ENCODE results near the gene PDE9A. TPM values are rescaled to one million over a fixed set of nuclear protein-coding genes. Genes with fewer than 3 reads are reported as not detected.
A peak's percentile ranks its signal among the peaks of the same experiment; 100 is the strongest.

The PDE9A gene
- total RNA-seq, 1 donor from 2014 or later, result 1.6 TPM

DNA sequence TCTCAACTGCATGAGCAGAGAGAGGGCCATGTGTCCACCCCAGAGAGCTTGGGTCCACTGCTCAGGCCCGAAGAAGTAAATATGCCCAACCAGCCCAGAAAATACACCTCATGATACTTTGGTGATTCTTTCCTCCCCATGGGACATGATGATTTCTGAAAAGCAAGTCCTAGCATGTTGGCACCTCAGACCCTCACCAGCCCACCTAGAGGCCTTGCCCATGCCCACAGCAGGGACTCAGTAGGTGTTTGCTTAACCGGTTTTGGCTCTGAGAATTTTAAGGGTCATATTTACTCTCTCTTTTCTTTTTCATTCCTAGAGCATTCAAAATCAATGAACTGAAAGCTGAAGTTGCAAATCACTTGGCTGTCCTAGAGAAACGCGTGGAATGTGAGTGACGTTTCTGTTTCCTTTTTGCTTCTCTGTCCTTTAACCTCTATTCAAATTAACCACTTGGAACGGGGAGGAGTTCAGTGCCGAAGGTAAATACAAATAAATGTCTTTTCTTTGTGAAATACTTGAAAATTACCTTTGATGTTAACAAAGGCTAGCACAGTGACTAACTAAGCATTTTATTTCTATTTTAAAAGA, 79.7 kb downstream of the PDE9A start:
- Histone ChIP-seq H3K27me3 (ENCODE audit: control insufficient read depth in 3 of 3, insufficient read depth in 3 of 3, low read length in 3 of 3) (peaks cover 0 to 2% (median 0%) of the 10 kb centered on the region in 3 donors), H3K27ac (ENCODE audit: low read depth, low read length) (no peak overlapping the region), H3K9ac (ENCODE audit: low read depth in 1 of 3, low read length in 3 of 3) (no peak overlapping the region), H3K36me3 (ENCODE audit: control insufficient read depth in 3 of 3, insufficient read depth in 3 of 3, low read length in 3 of 3) (no peaks in the 10 kb centered on the region), H3K9me3 (ENCODE audit: control insufficient read depth in 3 of 3, low read length in 3 of 3) (no peaks in the 10 kb centered on the region), H3K4me1 (ENCODE audit: control insufficient read depth in 3 of 3, insufficient read depth in 3 of 3, low read length in 3 of 3) (peaks cover 0 to 10% (median 0%) of the 10 kb centered on the region in 3 donors), H3K4me3 (ENCODE audit: low read length in 3 of 3) (no peak overlapping the region)

DNA sequence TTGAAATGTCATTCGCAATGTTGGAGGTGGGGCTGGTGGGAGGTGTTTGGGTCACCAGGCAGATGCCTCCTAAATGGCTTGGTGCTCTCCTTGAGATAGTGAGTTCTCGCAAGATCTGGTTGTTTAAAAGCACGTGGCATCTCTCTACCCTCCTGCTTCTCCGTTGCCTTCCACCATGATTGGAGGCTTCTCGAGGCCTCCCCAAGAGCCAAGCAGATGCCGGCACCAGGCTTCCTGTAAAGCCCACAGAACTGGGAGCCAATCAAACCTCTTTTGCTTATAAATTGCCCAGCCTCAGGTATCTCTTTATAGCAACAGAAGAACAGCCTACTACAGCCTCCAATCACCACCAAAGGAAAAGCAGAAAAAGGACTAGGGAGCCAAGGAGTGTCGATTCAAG, 80.5 kb downstream of the PDE9A start:
- no peak overlapping the region for H3K4me3 ChIP-seq (ENCODE audit: low read length in 3 of 3)
- H3K27ac ChIP-seq (ENCODE audit: low read depth, low read length), result no peak overlapping the region
- H3K36me3 ChIP-seq (ENCODE audit: control insufficient read depth in 3 of 3, insufficient read depth in 3 of 3, low read length in 3 of 3), result no peaks in the 10 kb centered on the region
- H3K9me3 ChIP-seq (ENCODE audit: control insufficient read depth in 3 of 3, low read length in 3 of 3), result no peaks in the 10 kb centered on the region
- peaks cover 0 to 2% (median 0%) of the 10 kb centered on the region in 3 donors for H3K27me3 ChIP-seq (ENCODE audit: control insufficient read depth in 3 of 3, insufficient read depth in 3 of 3, low read length in 3 of 3)
- H3K4me1 ChIP-seq (ENCODE audit: control insufficient read depth in 3 of 3, insufficient read depth in 3 of 3, low read length in 3 of 3), result peaks cover 2 to 13% (median 4%) of the 10 kb centered on the region in 3 donors
- no peak overlapping the region for H3K9ac ChIP-seq (ENCODE audit: low read depth in 1 of 3, low read length in 3 of 3)

DNA sequence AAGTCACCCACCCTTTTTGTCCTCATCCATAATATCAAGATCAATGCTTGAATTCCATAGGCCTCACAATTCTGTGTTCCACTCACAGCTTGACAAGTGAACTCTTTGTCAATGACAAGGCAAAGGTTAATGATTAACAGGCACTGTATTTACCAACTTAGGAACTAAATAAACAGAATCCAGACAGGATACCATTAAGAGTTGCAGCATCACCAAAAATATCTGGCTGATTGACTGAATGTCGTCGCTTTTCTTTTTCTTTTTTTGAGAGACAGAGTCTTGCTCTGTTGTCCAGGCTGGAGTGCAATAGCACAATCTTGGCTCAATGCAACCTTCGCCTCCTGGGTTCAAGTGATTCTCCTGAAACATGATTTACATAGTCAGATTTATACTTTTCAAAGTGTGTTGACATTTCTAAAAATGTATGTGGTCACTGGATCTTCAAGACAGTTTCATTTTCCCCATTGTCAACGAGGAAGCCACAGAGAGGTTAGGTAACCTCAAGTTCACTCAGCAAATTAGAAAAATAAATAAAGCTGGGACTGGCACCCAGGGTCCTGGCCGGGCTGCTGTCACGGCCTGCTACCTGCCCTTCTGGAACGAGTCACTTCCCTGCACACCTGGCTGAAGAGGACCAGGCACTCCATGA, 81.0 kb downstream of the PDE9A start:
- peaks cover 6 to 16% (median 8%) of the 10 kb centered on the region in 3 donors for H3K4me1 ChIP-seq (ENCODE audit: control insufficient read depth in 3 of 3, insufficient read depth in 3 of 3, low read length in 3 of 3)
- no peak overlapping the region for H3K4me3 ChIP-seq (ENCODE audit: low read length in 3 of 3)
- H3K27me3 ChIP-seq (ENCODE audit: control insufficient read depth in 3 of 3, insufficient read depth in 3 of 3, low read length in 3 of 3), result peaks cover 0 to 5% (median 3%) of the 10 kb centered on the region in 3 donors
- H3K36me3 ChIP-seq (ENCODE audit: control insufficient read depth in 3 of 3, insufficient read depth in 3 of 3, low read length in 3 of 3), result no peaks in the 10 kb centered on the region
- no peak overlapping the region for H3K9ac ChIP-seq (ENCODE audit: low read depth in 1 of 3, low read length in 3 of 3)
- H3K27ac ChIP-seq (ENCODE audit: low read depth, low read length), result no peak overlapping the region
- no peaks in the 10 kb centered on the region for H3K9me3 ChIP-seq (ENCODE audit: control insufficient read depth in 3 of 3, low read length in 3 of 3)

DNA sequence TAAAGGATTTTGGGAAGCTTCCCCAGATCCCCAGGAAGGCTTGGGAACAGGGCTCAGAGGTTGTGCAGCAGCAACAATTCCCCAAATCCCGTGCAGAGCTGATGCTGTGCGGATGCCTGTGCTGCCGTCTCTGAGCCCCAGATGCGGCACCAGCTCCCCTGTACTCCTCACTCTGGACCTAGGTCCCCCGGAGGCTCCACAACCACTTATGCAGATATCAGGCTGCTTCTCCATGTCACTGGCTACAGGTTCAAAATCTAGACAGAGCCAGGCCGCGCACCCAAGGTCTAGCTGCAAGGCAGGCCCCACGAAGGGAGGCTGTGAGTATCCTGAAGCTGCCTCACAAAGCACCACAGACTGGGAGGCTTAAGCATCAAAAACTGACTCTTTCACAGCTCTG, 81.6 kb downstream of the PDE9A start:
- Histone ChIP-seq H3K27ac (ENCODE audit: low read depth, low read length) (no peak overlapping the region), H3K9me3 (ENCODE audit: control insufficient read depth in 3 of 3, low read length in 3 of 3) (no peaks in the 10 kb centered on the region), H3K9ac (ENCODE audit: low read depth in 1 of 3, low read length in 3 of 3) (no peak overlapping the region), H3K27me3 (ENCODE audit: control insufficient read depth in 3 of 3, insufficient read depth in 3 of 3, low read length in 3 of 3) (peaks cover 0 to 5% (median 4%) of the 10 kb centered on the region in 3 donors), H3K36me3 (ENCODE audit: control insufficient read depth in 3 of 3, insufficient read depth in 3 of 3, low read length in 3 of 3) (no peaks in the 10 kb centered on the region), H3K4me1 (ENCODE audit: control insufficient read depth in 3 of 3, insufficient read depth in 3 of 3, low read length in 3 of 3) (peaks cover 6 to 16% (median 8%) of the 10 kb centered on the region in 3 donors), H3K4me3 (ENCODE audit: low read length in 3 of 3) (no peak overlapping the region)

DNA sequence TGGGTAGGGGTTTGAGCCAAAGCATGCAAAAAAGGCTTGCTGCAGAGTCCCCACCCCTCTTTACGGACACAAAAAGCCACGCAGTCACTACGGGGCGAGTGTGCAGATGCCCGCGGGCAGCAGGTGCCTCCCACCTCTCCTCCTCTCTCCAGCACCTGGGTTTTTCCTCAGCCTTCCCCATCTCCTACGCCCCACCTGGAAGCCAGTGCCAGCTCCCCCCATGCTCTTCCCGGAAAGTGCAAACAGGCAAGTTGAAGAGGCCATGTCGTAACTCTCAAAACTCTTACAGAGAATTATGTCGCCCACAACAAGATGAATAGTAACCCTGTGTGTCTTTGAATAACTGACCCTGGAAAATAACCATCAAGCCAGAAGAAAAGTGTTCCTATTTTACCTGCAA, 82.5 kb downstream of the PDE9A start:
- Histone ChIP-seq H3K4me3 (ENCODE audit: low read length in 3 of 3) (no peak overlapping the region), H3K36me3 (ENCODE audit: control insufficient read depth in 3 of 3, insufficient read depth in 3 of 3, low read length in 3 of 3) (no peaks in the 10 kb centered on the region), H3K27me3 (ENCODE audit: control insufficient read depth in 3 of 3, insufficient read depth in 3 of 3, low read length in 3 of 3) (peaks cover 0 to 7% (median 7%) of the 10 kb centered on the region in 3 donors), H3K9me3 (ENCODE audit: control insufficient read depth in 3 of 3, low read length in 3 of 3) (no peaks in the 10 kb centered on the region), H3K9ac (ENCODE audit: low read depth in 1 of 3, low read length in 3 of 3) (no peak overlapping the region), H3K4me1 (ENCODE audit: control insufficient read depth in 3 of 3, insufficient read depth in 3 of 3, low read length in 3 of 3) (peaks cover 7 to 17% (median 9%) of the 10 kb centered on the region in 3 donors), H3K27ac (ENCODE audit: low read depth, low read length) (no peak overlapping the region)

DNA sequence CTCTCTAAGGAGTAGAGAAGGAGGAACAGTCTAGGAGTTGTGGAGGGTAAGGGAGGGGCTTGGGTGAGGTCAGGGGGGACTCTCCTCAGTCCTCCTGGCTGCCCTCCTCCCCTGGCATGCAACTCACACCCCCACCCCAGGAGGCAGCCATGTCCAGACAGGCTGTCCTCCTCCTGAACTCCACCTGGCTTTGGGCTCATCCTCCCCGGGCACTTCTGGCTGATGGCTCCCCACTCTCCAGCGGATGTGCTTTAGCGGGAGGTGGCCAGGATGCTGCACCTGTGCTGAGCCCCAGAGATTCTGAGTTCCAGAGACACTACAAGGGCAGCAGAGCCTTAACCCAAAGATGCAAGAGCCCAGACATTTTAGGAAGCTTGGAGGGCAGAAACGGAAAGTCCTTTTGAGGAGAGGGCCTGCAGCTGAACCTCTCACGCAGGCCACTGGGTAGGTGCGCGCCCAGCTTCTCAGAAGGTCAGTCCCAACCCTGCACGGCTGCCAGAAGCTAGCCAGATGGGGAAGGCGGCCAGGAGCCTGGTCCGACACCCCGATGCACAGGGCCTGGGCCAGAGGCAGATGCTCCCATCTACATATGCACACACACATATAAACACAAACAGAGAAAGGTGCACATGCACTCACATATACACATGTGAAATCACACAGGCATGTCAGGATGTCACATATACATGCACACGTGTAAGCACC, 83.4 kb downstream of the PDE9A start:
- Histone ChIP-seq H3K4me3 (ENCODE audit: low read length in 3 of 3) (no peak overlapping the region), H3K27me3 (ENCODE audit: control insufficient read depth in 3 of 3, insufficient read depth in 3 of 3, low read length in 3 of 3) (peaks cover 0 to 13% (median 12%) of the 10 kb centered on the region in 3 donors), H3K36me3 (ENCODE audit: control insufficient read depth in 3 of 3, insufficient read depth in 3 of 3, low read length in 3 of 3) (no peaks in the 10 kb centered on the region), H3K9me3 (ENCODE audit: control insufficient read depth in 3 of 3, low read length in 3 of 3) (no peaks in the 10 kb centered on the region), H3K4me1 (ENCODE audit: control insufficient read depth in 3 of 3, insufficient read depth in 3 of 3, low read length in 3 of 3) (peaks cover 12 to 21% (median 16%) of the 10 kb centered on the region in 3 donors), H3K27ac (ENCODE audit: low read depth, low read length) (no peak overlapping the region), H3K9ac (ENCODE audit: low read depth in 1 of 3, low read length in 3 of 3) (no peak overlapping the region)

DNA sequence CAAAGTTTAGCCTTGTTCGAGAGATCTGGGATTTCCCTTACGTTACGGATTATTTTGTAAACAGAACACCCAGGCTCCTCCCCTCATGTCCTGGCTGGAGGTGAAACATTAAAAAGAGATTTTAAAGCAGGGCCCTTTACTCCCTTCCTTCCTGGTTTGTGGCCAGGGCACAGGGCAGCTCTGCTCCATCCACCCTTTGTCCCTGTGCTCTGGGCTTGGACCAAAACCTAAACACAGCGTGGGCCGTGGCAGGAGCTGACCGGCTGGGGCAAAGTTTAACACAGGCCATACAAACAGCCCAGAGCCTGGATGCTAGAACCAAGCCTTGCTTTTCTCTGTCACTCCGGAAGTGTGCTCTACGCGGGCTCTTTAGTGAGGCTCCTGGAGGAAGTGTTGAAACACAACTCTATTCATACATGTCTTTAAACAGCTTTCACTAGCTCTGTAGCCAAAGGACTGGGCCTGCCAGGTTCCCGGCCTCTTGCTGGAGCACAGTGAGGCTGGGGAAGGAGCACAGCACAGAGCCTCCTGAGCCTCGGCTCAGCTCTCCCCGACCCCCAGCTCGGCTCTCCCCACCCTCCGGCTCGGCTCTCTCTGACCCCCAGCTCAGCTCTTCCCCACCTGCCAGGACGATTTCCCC, 84.7 kb downstream of the PDE9A start:
- Histone ChIP-seq H3K4me3 (ENCODE audit: low read length in 3 of 3) (no peak overlapping the region), H3K27me3 (ENCODE audit: control insufficient read depth in 3 of 3, insufficient read depth in 3 of 3, low read length in 3 of 3) (peaks cover 2 to 15% (median 9%) of the 10 kb centered on the region in 3 donors), H3K9me3 (ENCODE audit: control insufficient read depth in 3 of 3, low read length in 3 of 3) (no peaks in the 10 kb centered on the region), H3K4me1 (ENCODE audit: control insufficient read depth in 3 of 3, insufficient read depth in 3 of 3, low read length in 3 of 3) (peaks cover 12 to 24% (median 16%) of the 10 kb centered on the region in 3 donors), H3K9ac (ENCODE audit: low read depth in 1 of 3, low read length in 3 of 3) (peak overlapping the region in 1 of 3 donors; percentile 45), H3K36me3 (ENCODE audit: control insufficient read depth in 3 of 3, insufficient read depth in 3 of 3, low read length in 3 of 3) (no peaks in the 10 kb centered on the region), H3K27ac (ENCODE audit: low read depth, low read length) (peak overlapping the region; percentile 51)

DNA sequence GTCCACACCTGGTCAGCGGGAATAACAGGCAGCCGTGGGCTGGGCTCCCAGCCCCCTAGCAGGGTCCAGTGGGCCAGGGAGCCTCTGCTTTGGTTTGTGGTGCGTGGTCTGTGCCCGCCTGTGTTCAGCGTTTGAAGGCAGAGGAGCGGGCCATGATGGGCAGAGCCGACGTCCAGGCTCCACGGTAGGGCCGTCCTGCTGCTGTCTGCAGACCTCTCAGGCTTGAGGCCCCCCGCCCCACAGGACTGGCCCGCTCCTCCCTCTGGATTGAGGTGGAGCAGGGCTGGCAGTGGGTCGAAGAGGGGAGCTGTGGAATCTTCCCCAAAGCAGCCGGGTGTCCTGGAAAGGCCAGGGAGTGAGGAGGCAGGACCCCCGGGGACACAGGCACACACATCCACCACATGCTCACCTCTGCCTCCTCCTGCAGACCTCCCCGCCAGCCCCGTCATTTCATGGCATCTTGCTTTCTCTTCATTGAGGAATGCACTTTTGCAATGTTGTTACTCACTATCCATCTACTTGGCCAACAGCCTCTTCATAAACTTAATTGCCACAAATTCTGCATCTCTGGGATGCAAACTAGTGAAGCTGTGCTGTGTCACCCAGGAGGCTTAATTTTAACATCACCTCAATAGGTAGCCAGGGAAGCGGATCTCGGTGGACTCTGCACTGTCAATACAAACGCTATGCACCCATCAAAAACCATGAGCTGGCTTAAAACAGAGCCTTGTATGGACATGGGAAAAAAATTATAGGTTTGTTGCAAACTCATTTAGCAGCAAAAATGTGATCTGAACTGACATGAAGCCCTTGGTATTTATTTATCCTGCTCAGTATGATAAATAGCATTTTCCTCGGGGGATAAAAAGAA, 85.9 kb downstream of the PDE9A start:
- Histone ChIP-seq H3K27me3 (ENCODE audit: control insufficient read depth in 3 of 3, insufficient read depth in 3 of 3, low read length in 3 of 3) (peaks cover 4 to 19% (median 9%) of the 10 kb centered on the region in 3 donors), H3K27ac (ENCODE audit: low read depth, low read length) (no peak overlapping the region), H3K4me1 (ENCODE audit: control insufficient read depth in 3 of 3, insufficient read depth in 3 of 3, low read length in 3 of 3) (peaks cover 12 to 24% (median 16%) of the 10 kb centered on the region in 3 donors)

DNA sequence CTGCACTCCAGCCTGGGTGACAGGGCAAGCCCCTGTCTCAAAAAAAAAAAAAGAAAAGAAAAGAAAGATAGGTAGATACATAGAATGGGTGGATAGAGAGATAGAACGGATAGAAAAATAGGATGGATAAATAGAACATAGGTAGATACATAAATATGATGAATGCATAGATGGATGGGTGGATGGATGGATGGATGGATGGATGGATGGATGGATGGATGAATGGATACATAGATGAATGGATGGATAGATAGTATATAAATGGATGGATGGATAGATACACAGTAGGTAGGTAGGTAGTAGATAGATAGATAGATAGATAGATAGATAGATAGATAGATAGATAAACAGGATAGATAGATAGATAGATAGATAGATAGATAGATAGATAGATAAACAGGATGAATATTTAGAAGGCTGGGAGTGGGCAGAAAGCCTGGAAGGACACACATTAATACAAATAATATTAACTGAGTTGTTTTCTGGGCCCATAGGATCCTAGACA, 87.0 kb downstream of the PDE9A start:
- Histone ChIP-seq H3K27ac (ENCODE audit: low read depth, low read length) (no peak overlapping the region), H3K36me3 (ENCODE audit: control insufficient read depth in 3 of 3, insufficient read depth in 3 of 3, low read length in 3 of 3) (no peaks in the 10 kb centered on the region), H3K4me1 (ENCODE audit: control insufficient read depth in 3 of 3, insufficient read depth in 3 of 3, low read length in 3 of 3) (peaks cover 15 to 24% (median 18%) of the 10 kb centered on the region in 3 donors), H3K9me3 (ENCODE audit: control insufficient read depth in 3 of 3, low read length in 3 of 3) (no peaks in the 10 kb centered on the region), H3K9ac (ENCODE audit: low read depth in 1 of 3, low read length in 3 of 3) (no peak overlapping the region), H3K4me3 (ENCODE audit: low read length in 3 of 3) (no peak overlapping the region), H3K27me3 (ENCODE audit: control insufficient read depth in 3 of 3, insufficient read depth in 3 of 3, low read length in 3 of 3) (peaks cover 4 to 19% (median 14%) of the 10 kb centered on the region in 3 donors)

More for the DNA sequence above, 85.9 kb downstream of the PDE9A start:
- Histone ChIP-seq H3K9ac (ENCODE audit: low read depth in 1 of 3, low read length in 3 of 3) (no peak overlapping the region), H3K4me3 (ENCODE audit: low read length in 3 of 3) (no peak overlapping the region), H3K9me3 (ENCODE audit: control insufficient read depth in 3 of 3, low read length in 3 of 3) (no peaks in the 10 kb centered on the region), H3K36me3 (ENCODE audit: control insufficient read depth in 3 of 3, insufficient read depth in 3 of 3, low read length in 3 of 3) (no peaks in the 10 kb centered on the region)
